A549 (cell line): Measurements from ENCODE around the gene RPTOR. TPM values are rescaled to one million over a fixed set of nuclear protein-coding genes. Genes with fewer than 3 reads are reported as not detected.

ENCODE experiments used
- ATAC-seq, 2 experiments: fragments of 200-7000 bp in 1 of 2; fragments of >200 bp in 1 of 2; cut with Nextera tagmentation in 1 of 2; cut with Tn5 transposase in 1 of 2; 3 replicates each; pipeline versions ENCODE4 v1.8.0 to v1.9.1; 2018 to 2020; ENCODE audit warnings: mild to moderate bottlenecking in 1 of 2, moderate library complexity in 1 of 2
- CTCF ChIA-PET: fragments of 300-600 bp; sonication (Branson Sonifier 250); formaldehyde crosslinking; extraction: SDS; loops from one replicate; lab custom pipeline; 2021; ENCODE audit warnings: antibody characterized with exemption, inconsistent platforms; lab: Yijun Ruan, JAX
- POLR2A ChIA-PET: fragments of 350-600 bp; formaldehyde crosslinking; extraction: SDS; loops from one replicate; lab custom pipeline; 2021; ENCODE audit warnings: antibody characterized with exemption, inconsistent platforms; lab: Yijun Ruan, JAX
- DNase-seq, 2 experiments: peaks; one replicate each; pipeline versions ENCODE4 v3.0.0 to v3.0.0-alpha.2; 2011 to 2016; ENCODE audit warnings: low read depth in 1 of 2, low spot score in 1 of 2
- FAIRE-seq: peaks from 2 replicates; lab custom pipeline; 2011; peaks lifted over from hg19 to GRCh38; lab: Jason Lieb, UNC
- H3K27ac ChIP-seq, 2 experiments: fragments of >200 bp; sonication (Bioruptor Twin); formaldehyde crosslinking; 3 replicates each; pipeline ENCODE4 v1.5.1; 2016 to 2017
- H3K4me1 ChIP-seq: fragments of >200 bp; sonication (Bioruptor Twin); formaldehyde crosslinking; 3 replicates; pipeline ENCODE4 v1.6.1; 2016
- H3K4me2 ChIP-seq: fragments of >200 bp; sonication (Bioruptor Twin); formaldehyde crosslinking; 3 replicates; pipeline ENCODE4 v1.6.1; 2016
- H3K4me3 ChIP-seq: fragments of >200 bp; sonication (Bioruptor Twin); formaldehyde crosslinking; 3 replicates; pipeline ENCODE4 v1.5.1; 2016
- H3K9me3 ChIP-seq: fragments of >200 bp; sonication (Bioruptor Twin); formaldehyde crosslinking; 3 replicates; pipeline ENCODE4 v1.6.1; 2016
- BHLHE40 ChIP-seq: IDR thresholded peaks from 2 replicates; pipeline ENCODE4 v1.6.1; 2012; ENCODE audit warnings: low read depth, low read length, inconsistent platforms
- CEBPB ChIP-seq, 2 experiments: fragments of >200 bp in 1 of 2; sonication (Bioruptor Twin) in 1 of 2; formaldehyde crosslinking in 1 of 2; IDR thresholded peaks; 2 replicates each; pipeline ENCODE4 v1.6.1; 2012 to 2016
- CHD4 ChIP-seq: fragments of 200-600 bp; sonication (generic); IDR thresholded peaks from 2 replicates; pipeline ENCODE4 v1.6.1; 2016; ENCODE audit warnings: antibody characterized with exemption, mild to moderate bottlenecking, borderline replicate concordance
- ESRRA ChIP-seq: fragments of 150-350 bp; IDR thresholded peaks from 2 replicates; pipeline ENCODE4 v1.6.1; 2014; ENCODE audit warnings: mild to moderate bottlenecking, low read length, borderline replicate concordance
- FOXS1 ChIP-seq: fragments of 250-450 bp; sonication (Bioruptor Pico); IDR thresholded peaks from 2 replicates; pipeline ENCODE4 v1.5.0; 2020; ENCODE audit warnings: mild to moderate bottlenecking, moderate library complexity
- HDAC2 ChIP-seq: fragments of 200-600 bp; sonication (generic); IDR thresholded peaks from 2 replicates; pipeline ENCODE4 v1.6.1; 2016
- HMGXB4 ChIP-seq: fragments of 250-450 bp; sonication (Bioruptor Pico); IDR thresholded peaks from 2 replicates; pipeline ENCODE4 v1.5.0; 2021; ENCODE audit warnings: mild to moderate bottlenecking, moderate library complexity, borderline replicate concordance
- HOXA7 ChIP-seq: fragments of 250-450 bp; sonication (Bioruptor Pico); IDR thresholded peaks from 2 replicates; pipeline ENCODE4 v1.5.0; 2020; ENCODE audit warnings: mild to moderate bottlenecking, moderate library complexity
- HOXB13 ChIP-seq: fragments of 250-450 bp; sonication (Bioruptor Pico); IDR thresholded peaks from 2 replicates; pipeline ENCODE4 v1.5.0; 2020; ENCODE audit warnings: low read depth, mild to moderate bottlenecking, moderate library complexity
- JUN ChIP-seq, 2 experiments: fragments of >200 bp; sonication (Bioruptor Twin); formaldehyde crosslinking; IDR thresholded peaks; 2 replicates in 1 of 2; 3 replicates in 1 of 2; pipeline ENCODE4 v1.6.1; 2016 to 2017
- JUNB ChIP-seq: fragments of >200 bp; sonication (Bioruptor Twin); formaldehyde crosslinking; IDR thresholded peaks from 2 replicates; pipeline ENCODE4 v1.6.1; 2016
- KDM5A ChIP-seq: fragments of 200-600 bp; sonication (generic); IDR thresholded peaks from 2 replicates; pipeline ENCODE4 v1.6.1; 2016; ENCODE audit warnings: antibody characterized with exemption, mild to moderate bottlenecking
- MAZ ChIP-seq: fragments of 150-350 bp; IDR thresholded peaks from 2 replicates; pipeline ENCODE4 v1.6.1; 2014; ENCODE audit warnings: antibody characterized with exemption, low read depth, low read length, borderline replicate concordance
- MYC ChIP-seq: IDR thresholded peaks from 2 replicates; pipeline ENCODE4 v1.6.1; 2012; ENCODE audit warnings: mild to moderate bottlenecking, inconsistent platforms, low read length, improper control_type of control experiment, borderline replicate concordance
- POLR2AphosphoS2 ChIP-seq: conservative IDR thresholded peaks from 2 replicates; pipeline ENCODE4 v1.6.1; 2012; ENCODE audit warnings: low read length, improper control_type of control experiment, inconsistent platforms
- RAD21 ChIP-seq, 2 experiments: fragments of >200 bp in 1 of 2; sonication (Bioruptor Twin) in 1 of 2; formaldehyde crosslinking in 1 of 2; IDR thresholded peaks in 1 of 2; conservative IDR thresholded peaks in 1 of 2; 2 replicates in 1 of 2; 3 replicates in 1 of 2; pipeline ENCODE4 v1.6.1; 2012 to 2018; ENCODE audit warnings: inconsistent platforms in 1 of 2
- RARB ChIP-seq: fragments of 250-450 bp; sonication (Bioruptor Pico); IDR thresholded peaks from 2 replicates; pipeline ENCODE4 v1.8.0; 2021; ENCODE audit warnings: mild to moderate bottlenecking, moderate library complexity
- REST ChIP-seq: fragments of 200-600 bp; sonication (generic); IDR thresholded peaks from 2 replicates; pipeline ENCODE4 v1.6.1; 2016; ENCODE audit warnings: antibody characterized with exemption, mild to moderate bottlenecking, moderate library complexity
- RNF2 ChIP-seq: fragments of 200-600 bp; sonication (generic); IDR thresholded peaks from 2 replicates; pipeline ENCODE4 v1.6.1; 2016; ENCODE audit warnings: low read depth, mild to moderate bottlenecking, antibody characterized with exemption, moderate library complexity, borderline replicate concordance
- ZC3H11A ChIP-seq: fragments of 450-650 bp; IDR thresholded peaks from 2 replicates; pipeline ENCODE4 v1.6.1; 2014; ENCODE audit warnings: antibody characterized with exemption, mild to moderate bottlenecking
- ZNF302 ChIP-seq: fragments of 250-450 bp; sonication (Bioruptor Pico); IDR thresholded peaks from 2 replicates; pipeline ENCODE4 v1.9.0; 2021; ENCODE audit warnings: inconsistent platforms, mild to moderate bottlenecking, moderate library complexity
- WGBS: methylation state at CpG from one replicate; pipeline ENCODE4 v1.1.6; 2017; ENCODE audit errors: missing lambda C conversion rate; 5-methylcytosine and 5-hydroxymethylcytosine counted together
- polyA plus RNA-seq, 4 experiments: library from polyadenylated mRNA; depleted of rRNA in 3 of 4; stranded (reverse); fragments of >200 nt; fragmentation: RNase III in 1 of 4; extraction: RNeasy Plus Mini Kit Qiagen cat#74134 plus additional on column Dnase treatment in 1 of 4; gene quantifications; 2 replicates in 3 of 4; 3 replicates in 1 of 4; pipeline ENCODE4 v1.2.3, GENCODE V29; 2011 to 2017
- TF ChIP-seq, protein P1 (sequence below): fragments of >200 bp; sonication (Bioruptor Twin); formaldehyde crosslinking; IDR thresholded peaks from 2 replicates; pipeline ENCODE4 v1.6.1; 2016
- TF ChIP-seq, protein P2 (sequence below): IDR thresholded peaks from 2 replicates; pipeline ENCODE4 v1.6.1; 2012; ENCODE audit warnings: low read depth, borderline replicate concordance
- TF ChIP-seq, protein P3 (sequence below): fragments of >200 bp; sonication (Bioruptor Twin); formaldehyde crosslinking; IDR thresholded peaks from 3 replicates; pipeline ENCODE4 v1.6.1; 2016

RPTOR gene
- polyA plus RNA-seq, 2 of the 4 experiments (the other 2 are of a cell fraction) = 10.8 to 27.1 TPM

- CTCF ChIA-PET = interaction anchor here (1.3 kb wide), 1 partner anchor 15 kb away, joined by 3 read pairs; no protein-coding TSS in a partner anchor
- DNase-seq = no peak
- Histone ChIP-seq H3K4me1 (peaks cover 4% of the 10 kb centered on the region; the same call in 2 of the 3 replicates), H3K27ac (no peak overlapping the region), H3K9me3 (no peaks in the 10 kb centered on the region), H3K4me2 (no peak overlapping the region), H3K4me3 (no peak overlapping the region)
- FAIRE-seq = no peak
- no peak for TF ChIP-seq BHLHE40
- TF ChIP-seq HDAC2 = no peak
- TF ChIP-seq MYC = no peak
- no peak for TF ChIP-seq POLR2AphosphoS2
- no peak for TF ChIP-seq KDM5A
- TF ChIP-seq ZNF302 = no peak
- TF ChIP-seq RAD21 (conservative IDR thresholded peaks at IDR 0.05 in 1 of 2, IDR thresholded peaks at IDR 0.05 in 1 of 2) = no peak
- no peak for TF ChIP-seq RNF2
- TF ChIP-seq CHD4 = no peak
- no peak for TF ChIP-seq HOXB13 (CRISPR knock-in tag)
- POLR2A ChIA-PET = no interaction called here
- ATAC-seq = no peak
- 91% methylated on average over 12 of the region's 12 CpGs for WGBS
Observed at GRCh38 chr17:80613732-80614071, 69.1 kb downstream of the RPTOR start.

GRCh38 chr17:80614332-80615047, 69.9 kb downstream of the RPTOR start:
- ChIA-PET POLR2A (interaction anchor here (0.6 kb wide), 1 partner anchor 112 kb away, joined by 3 read pairs; no protein-coding TSS in a partner anchor), CTCF (interaction anchor here (1.2 to 1.8 kb wide), 2 partner anchors 41 to 116 kb away, joined by 3 read pairs; no protein-coding TSS in a partner anchor)
- H3K4me1 ChIP-seq = peaks cover 12% of the 10 kb centered on the region
- H3K27ac ChIP-seq = no peak overlapping the region
- DNase-seq (no peak), FAIRE-seq (no peak), ATAC-seq (no peak)
- whole genome bisulfite sequencing = 93% methylated on average over 12 of the region's 12 CpGs
- no peaks in the 10 kb centered on the region for H3K9me3 ChIP-seq
- H3K4me2 ChIP-seq = no peak overlapping the region
- H3K4me3 ChIP-seq = no peak overlapping the region
- TF ChIP-seq JUN (IDR thresholded peaks at IDR 0.05) = no peak
- TF ChIP-seq RARB (CRISPR knock-in tag) = no peak
- TF ChIP-seq, protein P1, sequence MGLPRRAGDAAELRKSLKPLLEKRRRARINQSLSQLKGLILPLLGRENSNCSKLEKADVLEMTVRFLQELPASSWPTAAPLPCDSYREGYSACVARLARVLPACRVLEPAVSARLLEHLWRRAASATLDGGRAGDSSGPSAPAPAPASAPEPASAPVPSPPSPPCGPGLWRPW = no peak
- no peak for TF ChIP-seq MAZ
- TF ChIP-seq JUNB = no peak
- TF ChIP-seq CHD4 = no peak
- TF ChIP-seq, protein P2, sequence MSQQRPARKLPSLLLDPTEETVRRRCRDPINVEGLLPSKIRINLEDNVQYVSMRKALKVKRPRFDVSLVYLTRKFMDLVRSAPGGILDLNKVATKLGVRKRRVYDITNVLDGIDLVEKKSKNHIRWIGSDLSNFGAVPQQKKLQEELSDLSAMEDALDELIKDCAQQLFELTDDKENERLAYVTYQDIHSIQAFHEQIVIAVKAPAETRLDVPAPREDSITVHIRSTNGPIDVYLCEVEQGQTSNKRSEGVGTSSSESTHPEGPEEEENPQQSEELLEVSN = no peak
- no peak for TF ChIP-seq CEBPB (IDR thresholded peaks at IDR 0.05)
- TF ChIP-seq, protein P3, sequence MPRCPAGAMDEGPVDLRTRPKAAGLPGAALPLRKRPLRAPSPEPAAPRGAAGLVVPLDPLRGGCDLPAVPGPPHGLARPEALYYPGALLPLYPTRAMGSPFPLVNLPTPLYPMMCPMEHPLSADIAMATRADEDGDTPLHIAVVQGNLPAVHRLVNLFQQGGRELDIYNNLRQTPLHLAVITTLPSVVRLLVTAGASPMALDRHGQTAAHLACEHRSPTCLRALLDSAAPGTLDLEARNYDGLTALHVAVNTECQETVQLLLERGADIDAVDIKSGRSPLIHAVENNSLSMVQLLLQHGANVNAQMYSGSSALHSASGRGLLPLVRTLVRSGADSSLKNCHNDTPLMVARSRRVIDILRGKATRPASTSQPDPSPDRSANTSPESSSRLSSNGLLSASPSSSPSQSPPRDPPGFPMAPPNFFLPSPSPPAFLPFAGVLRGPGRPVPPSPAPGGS = no peak
- no peak for TF ChIP-seq POLR2AphosphoS2
- TF ChIP-seq HOXA7 (CRISPR knock-in tag) = no peak
- no peak for TF ChIP-seq REST
- no peak for TF ChIP-seq HMGXB4 (CRISPR knock-in tag)
- TF ChIP-seq ZC3H11A = no peak
- no peak for TF ChIP-seq FOXS1 (CRISPR knock-in tag)
- TF ChIP-seq ESRRA = no peak
